Adrenal gland (tissue), 5 donors: ENCODE results near the gene CCDC169.

Experiments used
- POLR2A ChIP-seq, 2 donors: fragments of 450-650 bp; IDR thresholded peaks; one replicate each; pipeline ENCODE4 v1.6.1; 2017; ENCODE audit warnings: antibody characterized with exemption in 2 of 2, mild to moderate bottlenecking in 2 of 2, moderate library complexity in 1 of 2
- TF ChIP-seq, protein P1 (sequence below), 6 experiments: fragments of 450-650 bp in 4 of 6; fragments of 200-600 bp in 2 of 6; sonication (generic) in 1 of 6; IDR thresholded peaks; 1 replicate in 5 of 6; 2 replicates in 1 of 6; pipeline versions ENCODE4 v1.5.1 to v1.8.0; 2016 to 2021; ENCODE audit warnings: antibody characterized with exemption in 6 of 6, mild to moderate bottlenecking in 2 of 6, moderate library complexity in 1 of 6
- donor health status: DM: no; HTN: no; CAD: no.

DNA sequence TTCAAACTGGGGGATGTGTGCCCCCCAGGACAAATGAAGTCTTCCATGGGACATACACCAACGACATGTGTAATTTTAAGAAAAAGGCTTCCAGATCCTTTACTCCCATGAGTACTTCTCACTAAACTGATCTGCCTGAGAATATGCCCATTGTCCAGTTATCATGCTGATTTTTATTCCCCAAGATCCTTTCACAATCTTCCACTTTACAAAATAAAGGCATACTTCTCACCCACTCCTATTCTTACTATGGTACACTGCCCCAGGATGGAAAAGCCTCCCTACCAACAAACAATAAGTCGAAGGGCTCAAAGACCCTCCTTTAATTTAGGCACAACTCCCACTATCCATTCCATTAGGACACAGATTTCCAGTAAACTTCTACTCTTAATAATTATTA, 45.1 kb upstream of the CCDC169 start:
- TF ChIP-seq POLR2A (IDR thresholded peaks at IDR 0.05), result no peak
- TF ChIP-seq, protein P1, sequence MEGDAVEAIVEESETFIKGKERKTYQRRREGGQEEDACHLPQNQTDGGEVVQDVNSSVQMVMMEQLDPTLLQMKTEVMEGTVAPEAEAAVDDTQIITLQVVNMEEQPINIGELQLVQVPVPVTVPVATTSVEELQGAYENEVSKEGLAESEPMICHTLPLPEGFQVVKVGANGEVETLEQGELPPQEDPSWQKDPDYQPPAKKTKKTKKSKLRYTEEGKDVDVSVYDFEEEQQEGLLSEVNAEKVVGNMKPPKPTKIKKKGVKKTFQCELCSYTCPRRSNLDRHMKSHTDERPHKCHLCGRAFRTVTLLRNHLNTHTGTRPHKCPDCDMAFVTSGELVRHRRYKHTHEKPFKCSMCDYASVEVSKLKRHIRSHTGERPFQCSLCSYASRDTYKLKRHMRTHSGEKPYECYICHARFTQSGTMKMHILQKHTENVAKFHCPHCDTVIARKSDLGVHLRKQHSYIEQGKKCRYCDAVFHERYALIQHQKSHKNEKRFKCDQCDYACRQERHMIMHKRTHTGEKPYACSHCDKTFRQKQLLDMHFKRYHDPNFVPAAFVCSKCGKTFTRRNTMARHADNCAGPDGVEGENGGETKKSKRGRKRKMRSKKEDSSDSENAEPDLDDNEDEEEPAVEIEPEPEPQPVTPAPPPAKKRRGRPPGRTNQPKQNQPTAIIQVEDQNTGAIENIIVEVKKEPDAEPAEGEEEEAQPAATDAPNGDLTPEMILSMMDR (IDR thresholded peaks at IDR 0.05), result no peak
